GM18867 (cell line): ENCODE data around the gene KRTAP10-10.
"Not testable (repeated sequence)": the region's sequence is repeated elsewhere in the genome, so short reads cannot be mapped to it uniquely, and the experiment has no call there.

Source experiments
- ATAC-seq: cut with Tn5 transposase; IDR thresholded peaks from one replicate; pipeline ENCODE4 v1.9.1; 2021; ENCODE audit warnings: mild to moderate bottlenecking, moderate library complexity; ENCODE audit not compliant: unreplicated experiment

The KRTAP10-10 gene

DNA sequence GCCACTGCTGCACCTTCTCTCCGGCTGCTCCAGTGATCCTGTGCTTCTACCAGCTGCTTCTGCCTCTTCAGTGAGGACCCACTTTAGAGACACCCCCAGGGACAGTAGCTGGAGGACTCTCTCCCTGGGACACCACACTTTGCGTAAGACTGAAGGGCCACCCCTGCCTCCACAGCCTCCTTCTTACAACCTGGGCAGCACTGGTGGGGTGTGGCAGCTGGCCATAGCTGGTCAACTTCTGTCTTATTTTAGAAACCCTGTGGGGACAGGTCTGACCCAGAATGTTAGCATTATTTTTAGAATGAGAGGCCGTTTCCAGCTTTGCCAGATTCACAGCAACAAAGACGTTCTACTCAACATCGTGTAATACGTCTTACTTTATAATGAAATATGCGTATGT is 11.4 kb upstream of the KRTAP10-10 start:
- ATAC-seq = no peak

DNA sequence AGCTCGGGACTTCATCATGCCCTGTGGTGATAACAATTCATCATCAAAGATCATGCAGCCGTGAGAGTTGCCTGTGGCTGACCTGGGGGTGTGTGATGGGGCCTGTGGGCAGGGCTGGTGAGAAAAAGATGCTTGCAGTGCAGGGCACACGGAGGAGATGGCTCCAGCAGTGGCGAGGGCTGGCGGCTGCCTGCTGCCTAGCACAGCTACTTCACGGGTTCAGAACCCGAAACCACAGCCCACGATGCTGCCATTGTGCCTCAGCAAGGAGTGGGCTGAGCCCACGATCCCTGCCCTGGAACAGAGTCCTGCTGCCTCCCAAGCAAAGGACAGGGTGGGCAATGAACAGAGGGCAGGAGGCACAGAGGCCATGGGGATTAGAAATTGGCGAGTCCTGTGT is 10.9 kb upstream of the KRTAP10-10 start:
- ATAC-seq = no peak

- no peak for ATAC-seq
Measured at GRCh38 chr21:44626673-44627143, 10.4 kb upstream of the KRTAP10-10 start, which contains the start of gene KRTAP10-9. TSS of gene KRTAP10-9 (plus strand) at chr21:44627093. CDS start at chr21:44627172, 79 bp downstream.

DNA sequence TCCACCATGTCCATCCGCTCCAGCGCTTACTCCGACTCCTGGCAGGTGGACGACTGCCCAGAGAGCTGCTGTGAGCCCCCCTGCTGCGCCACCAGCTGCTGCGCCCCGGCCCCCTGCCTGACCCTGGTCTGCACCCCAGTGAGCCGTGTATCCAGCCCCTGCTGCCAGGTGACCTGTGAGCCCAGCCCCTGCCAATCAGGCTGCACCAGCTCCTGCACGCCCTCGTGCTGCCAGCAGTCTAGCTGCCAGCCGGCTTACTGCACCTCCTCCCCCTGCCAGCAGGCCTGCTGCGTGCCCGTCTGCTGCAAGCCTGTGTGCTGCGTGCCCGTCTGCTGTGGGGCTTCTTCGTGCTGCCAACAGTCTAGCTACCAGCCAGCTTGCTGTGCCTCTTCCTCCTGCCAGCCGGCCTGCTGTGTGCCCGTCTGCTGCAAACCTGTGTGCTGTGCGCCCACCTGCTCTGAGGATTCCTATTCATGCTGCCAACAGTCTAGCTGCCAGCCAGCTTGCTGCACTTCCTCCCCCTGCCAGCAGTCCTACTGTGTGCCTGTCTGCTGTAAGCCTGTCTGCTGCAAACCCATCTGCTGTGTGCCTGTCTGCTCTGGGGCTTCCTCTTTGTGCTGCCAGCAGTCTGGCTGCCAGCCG is 9.9 kb upstream of the KRTAP10-10 start:
- not testable (repeated sequence) for ATAC-seq

- ATAC-seq = not testable (repeated sequence)
Measured at GRCh38 chr21:44627831-44628233, 9.3 kb upstream of the KRTAP10-10 start.

- ATAC-seq = no peak
Measured at GRCh38 chr21:44628707-44629391, 8.3 kb upstream of the KRTAP10-10 start.

DNA sequence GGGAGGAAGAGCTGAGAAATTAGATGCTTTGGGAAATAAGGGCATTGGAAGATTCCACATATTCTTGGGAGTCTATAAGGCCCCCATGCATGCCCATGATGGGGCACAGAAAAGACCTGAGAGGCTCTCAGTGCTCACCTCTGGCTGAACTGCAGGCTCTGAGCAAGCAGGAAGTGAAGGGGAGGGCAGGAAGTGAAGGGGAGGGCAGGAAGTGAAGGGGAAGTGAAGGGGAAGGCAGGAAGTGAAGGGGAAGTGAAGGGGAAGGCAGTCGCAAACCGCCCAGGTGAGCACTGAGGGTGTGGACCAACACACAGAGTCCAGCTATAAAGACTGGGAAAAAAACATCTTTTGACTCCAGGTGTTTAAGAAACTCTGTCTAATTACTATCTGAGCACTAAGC is 6.7 kb upstream of the KRTAP10-10 start:
- ATAC-seq = no peak

GRCh38 chr21:44632067-44632466 is 5.1 kb upstream of the KRTAP10-10 start:
- no peak for ATAC-seq

GRCh38 chr21:44636209-44637017 is 743 bp upstream of the KRTAP10-10 start:
- ATAC-seq = no peak

DNA sequence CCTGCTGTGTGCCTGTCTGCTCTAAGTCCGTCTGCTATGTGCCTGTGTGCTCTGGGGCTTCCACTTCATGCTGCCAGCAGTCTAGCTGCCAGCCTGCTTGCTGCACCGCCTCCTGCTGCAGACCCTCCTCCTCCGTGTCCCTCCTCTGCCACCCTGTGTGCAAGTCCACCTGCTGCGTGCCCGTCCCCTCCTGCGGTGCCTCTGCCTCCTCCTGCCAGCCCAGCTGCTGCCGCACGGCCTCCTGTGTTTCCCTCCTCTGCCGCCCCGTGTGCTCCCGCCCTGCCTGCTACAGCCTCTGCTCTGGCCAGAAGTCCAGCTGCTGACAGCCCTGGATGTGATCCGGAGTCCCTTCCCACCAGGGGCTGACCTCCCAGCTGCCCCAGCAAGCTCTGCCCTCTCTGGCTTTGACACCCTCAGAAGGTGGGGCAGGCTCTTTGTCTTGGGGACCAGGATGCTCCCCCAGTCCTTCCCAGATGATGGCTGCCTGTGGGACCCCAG is 744 bp downstream of the KRTAP10-10 start:
- ATAC-seq = not testable (repeated sequence)

DNA sequence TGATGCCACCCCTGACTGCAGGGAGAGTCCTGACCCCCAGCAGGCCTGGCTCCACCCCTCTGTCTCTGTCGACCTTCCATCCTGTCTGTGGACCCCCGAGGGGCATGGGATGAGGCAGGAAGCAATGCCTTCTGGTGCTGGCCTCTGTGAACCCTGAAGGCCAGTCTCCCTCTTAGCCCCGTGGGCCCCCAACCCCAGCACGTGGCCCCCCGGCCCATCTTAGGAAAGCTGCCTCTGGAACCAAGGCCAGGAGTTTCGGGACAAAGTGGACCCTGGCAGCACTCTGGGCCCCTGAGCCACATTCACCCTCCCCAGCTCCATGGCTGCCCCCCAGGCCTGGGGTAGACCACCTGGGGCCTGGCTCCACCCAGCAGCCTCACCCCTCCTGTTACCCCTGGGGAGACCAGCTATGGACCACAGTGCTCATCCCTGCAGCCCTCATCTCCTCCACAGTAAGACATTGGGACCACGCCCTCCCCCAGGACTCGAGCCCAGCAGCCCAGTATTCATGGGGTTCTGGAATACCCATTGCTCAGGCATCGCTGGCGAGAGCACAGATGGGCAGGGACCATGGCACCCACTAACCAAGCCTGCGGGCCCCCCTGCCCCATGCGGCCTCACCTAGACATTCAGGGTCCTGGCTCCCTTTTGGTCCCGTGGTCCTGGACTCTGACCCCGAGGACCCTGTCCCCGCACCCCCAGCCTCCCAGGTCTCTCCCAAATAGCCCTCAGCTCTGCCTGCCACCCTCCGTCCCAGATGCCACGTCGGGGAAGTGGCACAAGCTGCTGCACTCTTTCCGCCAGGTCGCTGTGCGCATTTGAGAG is 1.6 kb downstream of the KRTAP10-10 start:
- ATAC-seq = not testable (repeated sequence)

DNA sequence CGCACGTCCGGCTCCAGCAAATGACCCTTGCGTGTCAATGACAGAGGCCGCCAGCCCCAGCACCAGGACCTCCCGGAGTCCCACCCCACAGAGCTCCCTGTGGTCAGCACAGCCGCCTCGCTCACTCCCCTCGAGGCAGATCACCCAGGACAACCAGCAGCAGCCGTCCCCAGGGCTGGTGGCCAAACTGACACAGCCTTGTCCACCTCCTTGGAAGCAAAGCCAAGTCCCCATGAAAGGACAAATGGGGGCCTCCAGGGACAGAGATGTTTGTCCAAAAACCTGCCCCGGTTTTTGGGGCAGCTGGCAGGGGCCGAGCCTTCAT is 2.1 kb downstream of the KRTAP10-10 start:
- no peak for ATAC-seq

GRCh38 chr21:44640761-44641160 is 3.6 kb downstream of the KRTAP10-10 start:
- ATAC-seq = no peak

DNA sequence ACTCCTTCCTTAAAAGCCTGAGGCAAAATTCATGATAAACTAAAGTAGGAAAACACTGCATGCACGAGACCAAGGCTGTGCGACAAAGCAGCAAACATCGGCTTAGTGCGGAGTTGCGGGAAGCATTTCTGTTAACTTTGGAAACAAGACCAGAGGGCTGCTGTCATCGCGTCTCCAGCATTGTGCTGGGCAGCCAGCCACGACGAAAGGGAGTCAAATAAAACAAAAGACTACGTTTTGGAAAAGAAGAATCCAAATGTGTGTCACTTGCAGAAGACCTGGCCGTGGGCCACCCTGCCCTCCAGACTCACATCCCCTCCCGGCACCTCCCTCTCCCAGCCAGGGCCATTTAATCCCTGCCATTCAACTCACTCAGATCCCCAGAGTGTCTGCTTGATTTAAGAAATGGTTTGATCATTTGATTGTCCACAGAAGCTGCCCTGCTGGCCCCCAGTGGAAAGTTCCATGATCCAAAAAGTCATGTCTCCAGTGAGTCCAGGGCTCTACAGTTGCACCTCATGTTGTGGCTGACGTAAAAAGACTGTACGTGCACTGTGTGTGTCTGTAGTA is 6.7 kb downstream of the KRTAP10-10 start:
- no peak for ATAC-seq

DNA sequence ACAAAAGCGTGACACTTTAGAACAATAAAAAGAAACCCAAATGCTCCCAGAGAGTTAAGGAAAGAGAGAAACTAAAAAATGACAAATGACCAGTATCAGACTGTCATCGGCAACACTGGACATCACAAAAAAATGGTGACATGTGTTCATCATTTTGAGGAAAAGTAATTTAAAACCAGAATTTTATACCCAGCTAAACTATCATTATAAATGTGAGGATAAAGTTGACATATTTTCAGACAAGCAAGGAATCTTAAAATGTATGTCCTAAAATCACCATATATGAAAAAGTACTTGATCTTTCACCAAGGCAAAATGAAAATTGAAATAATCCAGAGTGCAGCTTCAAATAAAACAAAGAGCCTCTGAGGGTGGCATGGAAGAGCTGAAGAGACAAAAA is 7.7 kb downstream of the KRTAP10-10 start:
- no peak for ATAC-seq

- not testable (repeated sequence) for ATAC-seq
Measured at GRCh38 chr21:44646366-44647221, 9.4 kb downstream of the KRTAP10-10 start, which contains the start of gene KRTAP10-11. TSS of gene KRTAP10-11 (plus strand) at chr21:44646414. CDS start at chr21:44646459, 45 bp downstream.

- no peak for ATAC-seq
Measured at GRCh38 chr21:44647222-44647552, 10.0 kb downstream of the KRTAP10-10 start.

DNA sequence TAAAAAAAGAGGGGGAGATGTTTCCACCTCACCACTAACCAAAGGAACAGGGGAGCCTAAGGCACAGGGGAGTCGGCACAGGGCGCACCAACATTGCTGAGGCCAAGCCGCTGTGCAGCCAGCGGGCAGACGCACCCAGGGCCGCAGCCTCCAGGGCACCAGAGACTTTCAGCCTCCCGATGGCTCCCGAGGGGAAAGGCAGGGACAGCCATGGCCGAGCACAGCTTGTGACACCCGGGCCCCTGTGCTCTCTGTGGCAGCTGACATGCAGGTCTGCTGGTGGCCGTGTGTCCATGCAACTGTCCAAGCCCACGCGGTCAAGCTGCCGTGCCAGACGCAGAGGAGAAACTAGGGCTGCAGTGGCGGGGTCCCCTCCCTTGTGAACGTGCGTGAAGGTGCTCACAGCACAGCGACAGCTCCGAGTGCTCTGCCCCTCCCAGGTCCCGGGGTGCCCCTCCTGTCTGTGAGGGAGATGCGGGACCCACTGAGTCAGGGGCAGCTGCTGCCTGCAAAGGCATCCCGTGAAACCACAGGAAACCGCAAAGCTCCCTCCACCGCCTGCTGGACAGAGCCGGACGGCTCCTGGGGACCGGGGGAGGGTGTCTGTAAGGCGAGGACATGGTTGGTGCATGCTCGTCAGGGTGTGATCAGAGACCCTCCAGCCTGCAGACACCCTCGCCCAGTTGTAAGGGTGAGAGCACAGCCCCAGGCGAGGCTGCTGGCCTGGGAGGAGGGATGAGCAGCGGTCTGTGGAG is 11.6 kb downstream of the KRTAP10-10 start:
- ATAC-seq = no peak
